HepG2 (cell line): ENCODE results near the gene CITED4. TPM values are rescaled to one million over a fixed set of nuclear protein-coding genes. Genes with fewer than 3 reads are reported as not detected.
"Not testable (repeated sequence)": the region's sequence is repeated elsewhere in the genome, so short reads cannot be mapped to it uniquely, and the experiment has no call there.

ENCODE experiments used
- ATAC-seq: fragments of 200-7000 bp; cut with Tn5 transposase; 3 replicates; pipeline ENCODE4 v1.9.1; 2020; ENCODE audit warnings: mild to moderate bottlenecking, moderate library complexity
- BruUV-seq: library from RNA; stranded (reverse); fragments of 400-500 nt; replicated peaks from 2 replicates; lab custom pipeline; 2021; lab: Mats Ljungman, UMichigan
- CTCF ChIA-PET: fragments of 300-600 bp; formaldehyde crosslinking; extraction: SDS; loops from one replicate; lab custom pipeline; 2021; ENCODE audit warnings: low total read pairs, inconsistent platforms, low intra/inter-chr PET ratio; lab: Yijun Ruan, JAX
- POLR2A ChIA-PET: fragments of 350-600 bp; sonication (Branson Sonifier 250); formaldehyde crosslinking; loops from one replicate; lab custom pipeline; 2020; ENCODE audit warnings: antibody characterized with exemption, inconsistent platforms; lab: Yijun Ruan, JAX
- DNase-seq: peaks from one replicate; pipeline ENCODE4 v3.0.0-alpha.2; 2015; ENCODE audit warnings: low spot score
- FAIRE-seq: peaks from 3 replicates; lab custom pipeline; 2011; peaks lifted over from hg19 to GRCh38; lab: Jason Lieb, UNC
- H2AFZ ChIP-seq: one replicate; pipeline ENCODE4 v1.6.1; 2011; ENCODE audit warnings: low read length, inconsistent platforms
- H3K27ac ChIP-seq: fragments of 300-600 bp; 3 replicates; pipeline ENCODE4 v1.8.0; 2011; ENCODE audit warnings: mixed run types, mild to moderate bottlenecking, mixed read lengths, low read length, inconsistent platforms; ENCODE audit not compliant: insufficient read depth; ENCODE audit errors: extremely low read length
- H3K27me3 ChIP-seq, 2 experiments: fragments of 200-600 bp in 1 of 2; 2 replicates in 1 of 2; 3 replicates in 1 of 2; pipeline versions ENCODE4 v1.6.0 to v1.8.0; 2011; ENCODE audit warnings: low read length in 2 of 2, mild to moderate bottlenecking in 2 of 2, moderate library complexity in 2 of 2, inconsistent platforms in 1 of 2; ENCODE audit not compliant: insufficient read depth in 2 of 2, control insufficient read depth in 1 of 2
- H3K36me3 ChIP-seq, 2 experiments: fragments of 200-600 bp in 1 of 2; replicated peaks in 1 of 2; 2 replicates in 1 of 2; 3 replicates in 1 of 2; pipeline versions ENCODE4 v1.5.1 to v1.8.0; 2011; ENCODE audit warnings: low read length in 2 of 2, inconsistent platforms in 1 of 2; ENCODE audit not compliant: insufficient read depth in 2 of 2, control insufficient read depth in 1 of 2
- H3K4me1 ChIP-seq: 2 replicates; pipeline ENCODE4 v1.5.1; 2012; ENCODE audit warnings: low read length, inconsistent platforms; ENCODE audit not compliant: insufficient read depth
- H3K4me2 ChIP-seq: 2 replicates; pipeline ENCODE4 v1.6.0; 2011; ENCODE audit warnings: low read depth, low read length, inconsistent platforms
- H3K4me3 ChIP-seq, 3 experiments: fragments of 200-600 bp in 1 of 3; sonication (generic), shearing (Covaris generic) in 1 of 3; replicated peaks in 1 of 3; 2 replicates each; pipeline ENCODE4 v1.5.1; 2011 to 2016; ENCODE audit warnings: low read length in 3 of 3, inconsistent platforms in 2 of 3, low read depth in 2 of 3, mild to moderate bottlenecking in 2 of 3, control low read depth in 1 of 3, mixed read lengths in 1 of 3; ENCODE audit not compliant: insufficient read depth in 1 of 3
- H3K79me2 ChIP-seq: one replicate; pipeline ENCODE4 v1.6.1; 2011; ENCODE audit warnings: low read length, inconsistent platforms; ENCODE audit not compliant: insufficient read depth
- H3K9ac ChIP-seq: 2 replicates; pipeline ENCODE4 v1.6.0; 2011; ENCODE audit warnings: mild to moderate bottlenecking, low read depth, low read length, inconsistent platforms; ENCODE audit not compliant: insufficient read depth
- H3K9me3 ChIP-seq: 2 replicates; pipeline ENCODE4 v1.5.1; 2012; ENCODE audit warnings: mild to moderate bottlenecking, low read length
- H4K20me1 ChIP-seq: 2 replicates; pipeline ENCODE4 v1.6.0; 2011; ENCODE audit warnings: inconsistent platforms, mild to moderate bottlenecking, low read length, moderate library complexity; ENCODE audit not compliant: insufficient read depth
- ZNF737 ChIP-seq: sonication (generic); formaldehyde crosslinking; IDR thresholded peaks from 2 replicates; pipeline ENCODE4 v1.5.0; 2020; ENCODE audit warnings: missing genetic modification reagents, mild to moderate bottlenecking, borderline replicate concordance
- ZNF841 ChIP-seq: sonication (generic); formaldehyde crosslinking; IDR thresholded peaks from 2 replicates; pipeline ENCODE4 v1.8.1; 2023; ENCODE audit warnings: missing genetic modification reagents, borderline replicate concordance
- WGBS: methylation state at CpG from one replicate; pipeline ENCODE4 v1.1.6; 2017; ENCODE audit warnings: low lambda C conversion rate; 5-methylcytosine and 5-hydroxymethylcytosine counted together
- in situ Hi-C: cut with HindIII; loops from 2 replicates; pipeline ENCODE4 v1.10.0; 2017; ENCODE audit warnings: low pct_unique_long_range_greater_than_20kb; ENCODE audit not compliant: extremely low pct_ligation_motif_present
- intact Hi-C: fragments of 100-400 bp; cut with micrococcal nuclease; formaldehyde crosslinking; loops from one replicate; pipeline ENCODE4 v1.10.0; 2022; ENCODE audit not compliant: unreplicated experiment
- polyA plus RNA-seq, 8 experiments: library from polyadenylated mRNA; depleted of rRNA in 3 of 8; stranded (reverse) in 7 of 8; unstranded in 1 of 8; fragments of >200 nt; fragmentation: Illumina TruSeq in 4 of 8; extraction: Trizol in 4 of 8; gene quantifications; 2 replicates each; pipeline versions ENCODE4 v1.2.1 to v1.2.3, GENCODE V29; 2011 to 2016; ENCODE audit warnings: low read depth in 4 of 8, missing spikeins in 1 of 8, mixed read lengths in 1 of 8; ENCODE audit not compliant: insufficient read depth in 1 of 8
- total RNA-seq, 5 experiments: library from RNA; depleted of rRNA; stranded (reverse); fragments of >200 nt; fragmentation: Illumina TruSeq; extraction: Trizol; gene quantifications; 2 replicates each; pipeline ENCODE4 v1.2.3, GENCODE V29; 2016; ENCODE audit warnings: low read depth in 1 of 5

CITED4 gene
- total and polyA plus RNA-seq, 2 of the 13 experiments (the other 11 are each of a cell fraction or from before 2014, with no cell fraction given): 1.5 to 9.9 TPM

- peaks cover 39% of the 10 kb centered on the region for H3K4me1 ChIP-seq
These were observed 32.7 kb upstream of the CITED4 start for GRCh38 chr1:40894858-40895257.

GRCh38 chr1:40894455-40894854 lies 32.3 kb upstream of the CITED4 start:
- peaks cover 0 to 2% of the 10 kb centered on the region in 2 experiments; a peak in 1 of 5 replicates for H3K27me3 ChIP-seq
- H3K4me1 ChIP-seq: peaks cover 39% of the 10 kb centered on the region
- FAIRE-seq (no peak), ATAC-seq (no peak), DNase-seq (no peak)
- CTCF ChIA-PET: no interaction called here
- POLR2A ChIA-PET: no interaction called here
- H3K4me3 ChIP-seq: no peak overlapping the region
- H3K9ac ChIP-seq: no peak overlapping the region
- no peak overlapping the region for H3K27ac ChIP-seq
- intact Hi-C loops: no loop called here
- in situ Hi-C loops: no loop called here
- no peaks in the 10 kb centered on the region for H3K36me3 ChIP-seq
- H3K9me3 ChIP-seq: peaks cover 22% of the 10 kb centered on the region
- TF ChIP-seq ZNF841 (CRISPR knock-in tag): peak; percentile 99
- no peak for TF ChIP-seq ZNF737 (CRISPR knock-in tag)
- H3K4me2 ChIP-seq: no peak overlapping the region
- H4K20me1 ChIP-seq: no peaks in the 10 kb centered on the region
- no peak overlapping the region for H2AFZ ChIP-seq
- BruUV-seq: no TSS peak
- H3K79me2 ChIP-seq: no peaks in the 10 kb centered on the region

More at GRCh38 chr1:40894858-40895257, 32.7 kb upstream of the CITED4 start:
- H3K27ac ChIP-seq, H3K36me3 ChIP-seq, H4K20me1 ChIP-seq, H3K79me2 ChIP-seq, H3K4me2 ChIP-seq, POLR2A ChIA-PET, CTCF ChIA-PET, FAIRE-seq, H3K4me3 ChIP-seq, BruUV-seq, H2AFZ ChIP-seq, DNase-seq, intact Hi-C loops, H3K27me3 ChIP-seq, H3K9ac ChIP-seq, in situ Hi-C loops, ATAC-seq: not testable (repeated sequence)
- peaks cover 22% of the 10 kb centered on the region for H3K9me3 ChIP-seq
- 21% methylated on average over 2 of the region's 2 CpGs for WGBS
